GM18498 (cell line): ENCODE measurements around the gene PABPC1L.

Experiments used
- ATAC-seq: cut with Tn5 transposase; IDR thresholded peaks from one replicate; pipeline ENCODE4 v1.9.1; 2021; ENCODE audit warnings: mild to moderate bottlenecking, moderate library complexity; ENCODE audit not compliant: unreplicated experiment

Gene PABPC1L

GRCh38 chr20:44900231-44900854, 9.5 kb upstream of the PABPC1L start:
- ATAC-seq: no peak

- ATAC-seq: no peak
These were observed 7.9 kb upstream of the PABPC1L start for GRCh38 chr20:44901974-44902373.

GRCh38 chr20:44904377-44904776, 5.5 kb upstream of the PABPC1L start:
- ATAC-seq: no peak

GRCh38 chr20:44908987-44909871, 631 bp upstream of the PABPC1L start:
- ATAC-seq: peak; percentile 7

- ATAC-seq: no peak
These were observed 916 bp downstream of the PABPC1L start for GRCh38 chr20:44910690-44911262.

GRCh38 chr20:44911264-44911921, 1.5 kb downstream of the PABPC1L start:
- ATAC-seq: no peak

GRCh38 chr20:44912189-44912588, 2.3 kb downstream of the PABPC1L start:
- ATAC-seq: no peak

GRCh38 chr20:44914924-44915323, 5.1 kb downstream of the PABPC1L start:
- no peak for ATAC-seq

- ATAC-seq: no peak
These were observed 6.7 kb downstream of the PABPC1L start for GRCh38 chr20:44916586-44916985.

GRCh38 chr20:44917399-44917798, 7.5 kb downstream of the PABPC1L start:
- no peak for ATAC-seq

GRCh38 chr20:44918342-44918741, 8.5 kb downstream of the PABPC1L start:
- no peak for ATAC-seq

GRCh38 chr20:44918761-44919160, 8.9 kb downstream of the PABPC1L start:
- ATAC-seq: no peak

- ATAC-seq: no peak
These were observed 11.6 kb downstream of the PABPC1L start for GRCh38 chr20:44921447-44921846.

GRCh38 chr20:44924541-44924940, 14.7 kb downstream of the PABPC1L start:
- ATAC-seq: no peak

- ATAC-seq: no peak
These were observed 18.7 kb downstream of the PABPC1L start for GRCh38 chr20:44928595-44928994.

GRCh38 chr20:44930517-44931168, 20.8 kb downstream of the PABPC1L start:
- no peak for ATAC-seq

GRCh38 chr20:44931911-44932310, 22.1 kb downstream of the PABPC1L start:
- ATAC-seq: no peak

GRCh38 chr20:44932916-44933315, 23.1 kb downstream of the PABPC1L start:
- no peak for ATAC-seq

- no peak for ATAC-seq
These were observed 26.6 kb downstream of the PABPC1L start for GRCh38 chr20:44936510-44936909.

- ATAC-seq: no peak
These were observed 28.8 kb downstream of the PABPC1L start for GRCh38 chr20:44938637-44939036.

GRCh38 chr20:44941120-44941691, 31.3 kb downstream of the PABPC1L start:
- ATAC-seq: no peak
